OCI-LY1 (cell line): ENCODE data around the gene NDUFS8.

ENCODE experiments used
- H2AFZ ChIP-seq: fragments of 200-600 bp; sonication (generic), shearing (Covaris generic); 2 replicates; pipeline ENCODE4 v1.6.0; 2014; ENCODE audit warnings: antibody characterized with exemption, mild to moderate bottlenecking, low read length
- H3F3A ChIP-seq: fragments of 200-600 bp; sonication (generic), shearing (Covaris generic); 2 replicates; pipeline ENCODE4 v1.6.0; 2014; ENCODE audit warnings: mild to moderate bottlenecking, antibody characterized with exemption, low read length, moderate library complexity; ENCODE audit not compliant: insufficient read depth
- H3K27ac ChIP-seq: fragments of 200-600 bp; sonication (generic); 2 replicates; pipeline ENCODE4 v1.5.1; 2014; ENCODE audit warnings: low read length, mixed run types, mild to moderate bottlenecking, low read depth; ENCODE audit not compliant: poor library complexity, severe bottlenecking
- H3K27me3 ChIP-seq: fragments of 200-600 bp; sonication (generic); 2 replicates; pipeline ENCODE4 v1.6.0; 2014; ENCODE audit warnings: antibody characterized with exemption, mild to moderate bottlenecking, low read length, moderate library complexity; ENCODE audit not compliant: insufficient read depth
- H3K36me3 ChIP-seq: fragments of 200-600 bp; sonication (generic); 2 replicates; pipeline ENCODE4 v1.6.1; 2014; ENCODE audit warnings: mild to moderate bottlenecking, antibody characterized with exemption, low read length, moderate library complexity, mixed read lengths; ENCODE audit not compliant: insufficient read depth
- H3K4me1 ChIP-seq: fragments of 200-600 bp; sonication (generic); 2 replicates; pipeline ENCODE4 v1.5.1; 2014; ENCODE audit warnings: mild to moderate bottlenecking, low read length, moderate library complexity; ENCODE audit not compliant: insufficient read depth, severe bottlenecking
- H3K4me2 ChIP-seq: fragments of 200-600 bp; sonication (generic), shearing (Covaris generic); 2 replicates; pipeline ENCODE4 v1.6.1; 2014; ENCODE audit warnings: low read length
- H3K4me3 ChIP-seq: fragments of 200-600 bp; sonication (generic); 2 replicates; pipeline ENCODE4 v1.5.1; 2014; ENCODE audit warnings: low read length, low read depth, mild to moderate bottlenecking, mixed read lengths; ENCODE audit not compliant: poor library complexity, severe bottlenecking
- H3K79me2 ChIP-seq: fragments of 200-600 bp; shearing (Covaris generic); 2 replicates; pipeline ENCODE4 v1.6.1; 2016; ENCODE audit warnings: mixed run types, low read length, mixed read lengths; ENCODE audit not compliant: insufficient read depth
- H3K9ac ChIP-seq: fragments of 200-600 bp; sonication (generic), shearing (Covaris generic); 2 replicates; pipeline ENCODE4 v1.6.1; 2014; ENCODE audit warnings: mild to moderate bottlenecking, low read length, mixed read lengths
- H3K9me2 ChIP-seq: fragments of 200-600 bp; sonication (generic), shearing (Covaris generic); 2 replicates; pipeline ENCODE4 v1.6.1; 2014; ENCODE audit warnings: low read depth, mild to moderate bottlenecking, low read length, mixed read lengths
- H3K9me3 ChIP-seq: fragments of 200-600 bp; shearing (Covaris generic); 2 replicates; pipeline ENCODE4 v1.6.1; 2014; ENCODE audit warnings: low read length, mixed read lengths
- H4K20me1 ChIP-seq: fragments of 200-600 bp; sonication (generic), shearing (Covaris generic); 2 replicates; pipeline ENCODE4 v1.6.0; 2016; ENCODE audit warnings: mild to moderate bottlenecking, low read length; ENCODE audit not compliant: insufficient read depth
- EZH2 ChIP-seq: fragments of 200-600 bp; sonication (generic), shearing (Covaris generic); IDR thresholded peaks from 2 replicates; pipeline ENCODE4 v1.8.0; 2017; ENCODE audit warnings: borderline replicate concordance, mixed run types, mild to moderate bottlenecking, antibody characterized with exemption, low read length, moderate library complexity, mixed read lengths
- TF ChIP-seq, protein P1 (sequence below): fragments of 200-600 bp; sonication (generic), shearing (Covaris generic); IDR thresholded peaks from 2 replicates; pipeline ENCODE4 v1.5.1; 2017; ENCODE audit warnings: mild to moderate bottlenecking, antibody characterized with exemption, low read length, moderate library complexity, mixed read lengths

Gene NDUFS8

DNA sequence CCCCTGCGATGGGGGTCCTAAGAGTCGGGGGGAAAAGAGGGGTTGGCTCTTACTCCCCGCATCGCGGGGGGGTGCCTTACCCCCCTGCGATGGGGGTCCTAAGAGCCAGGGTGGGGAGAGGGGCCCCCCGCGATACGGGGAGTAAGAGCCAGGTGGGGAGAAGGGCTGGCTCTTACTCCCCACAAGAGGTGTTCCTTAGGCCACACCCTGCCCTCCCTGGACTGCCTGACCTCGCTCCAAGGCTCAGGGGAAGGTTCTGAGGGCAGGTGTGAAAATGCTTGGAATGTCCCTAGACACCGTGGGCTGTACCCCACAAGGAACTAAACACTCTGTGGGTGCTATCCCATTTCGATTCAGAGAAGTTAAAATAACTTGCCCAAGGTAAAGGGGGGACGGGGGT is 34.4 kb upstream of the NDUFS8 start:
- TF ChIP-seq EZH2, result no peak
- H3K9me2 ChIP-seq, result no peaks in the 10 kb centered on the region
- H3K27me3 ChIP-seq, result no peaks in the 10 kb centered on the region
- H3K9ac ChIP-seq, result no peak overlapping the region
- H3K27ac ChIP-seq, result no peak overlapping the region
- H3K4me2 ChIP-seq, result no peak overlapping the region
- no peak overlapping the region for H2AFZ ChIP-seq
- H3K4me1 ChIP-seq, result peaks cover 17% of the 10 kb centered on the region
- H3K36me3 ChIP-seq, result peaks cover 9% of the 10 kb centered on the region; the same call in 1 of the 2 replicates
- no peaks in the 10 kb centered on the region for H4K20me1 ChIP-seq
- no peaks in the 10 kb centered on the region for H3K79me2 ChIP-seq
- no peaks in the 10 kb centered on the region; the same call in 1 of the 2 replicates for H3F3A ChIP-seq
- H3K9me3 ChIP-seq, result no peaks in the 10 kb centered on the region
- no peak overlapping the region for H3K4me3 ChIP-seq

DNA sequence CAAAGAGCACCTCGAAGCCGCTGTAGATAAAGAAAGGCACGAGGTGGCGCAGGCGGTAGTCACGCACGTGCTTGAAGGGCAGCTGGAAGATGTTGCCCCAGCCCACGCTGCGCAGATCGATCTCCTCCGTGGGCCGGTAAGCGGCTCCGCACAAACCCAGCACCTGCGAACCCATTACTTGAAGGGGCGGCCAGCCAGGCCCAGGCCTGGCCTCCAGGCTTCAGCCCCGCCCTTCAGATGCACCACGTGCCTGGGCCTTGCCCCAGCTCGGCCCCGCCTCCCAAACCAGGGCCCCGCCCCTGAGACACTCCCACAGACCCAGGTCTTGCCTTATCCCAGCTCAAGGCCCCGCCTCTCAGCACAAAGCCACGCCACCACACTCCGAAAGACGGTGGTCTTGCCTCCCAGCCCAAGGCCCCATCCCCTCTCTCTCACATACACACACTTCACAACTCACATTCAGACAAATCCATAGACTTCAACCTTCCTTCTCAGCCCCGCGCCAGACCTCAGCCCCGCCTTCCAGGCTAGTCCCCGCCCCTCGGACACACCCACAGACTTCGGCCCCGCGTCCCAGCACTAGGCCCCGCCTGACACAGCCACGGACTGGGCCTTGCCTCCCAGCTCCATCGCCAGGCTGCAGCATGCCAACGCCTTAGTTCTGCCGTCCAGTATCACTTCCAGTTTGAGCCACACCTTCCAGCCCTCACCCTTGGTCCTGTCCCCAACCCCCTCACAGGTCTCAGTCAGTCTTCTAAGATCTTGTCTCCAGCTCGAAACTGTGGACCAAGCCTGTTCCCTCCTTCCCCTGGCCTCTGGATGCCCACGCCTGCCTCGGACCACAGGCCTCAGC is 33.6 kb upstream of the NDUFS8 start:
- Histone ChIP-seq H3K36me3 (peaks cover 9% of the 10 kb centered on the region; the same call in 1 of the 2 replicates), H3K4me3 (peak overlapping the region; percentile 41), H3K9me2 (no peaks in the 10 kb centered on the region), H3K27ac (no peak overlapping the region), H3K9ac (no peak overlapping the region), H3K4me2 (peak overlapping the region; percentile 46), H3K79me2 (no peaks in the 10 kb centered on the region), H3K4me1 (peaks cover 19% of the 10 kb centered on the region), H2AFZ (no peak overlapping the region), H3F3A (no peaks in the 10 kb centered on the region; the same call in 1 of the 2 replicates), H4K20me1 (no peaks in the 10 kb centered on the region), H3K9me3 (no peaks in the 10 kb centered on the region), H3K27me3 (no peaks in the 10 kb centered on the region)
- no peak for TF ChIP-seq EZH2
- TF ChIP-seq, protein P1, sequence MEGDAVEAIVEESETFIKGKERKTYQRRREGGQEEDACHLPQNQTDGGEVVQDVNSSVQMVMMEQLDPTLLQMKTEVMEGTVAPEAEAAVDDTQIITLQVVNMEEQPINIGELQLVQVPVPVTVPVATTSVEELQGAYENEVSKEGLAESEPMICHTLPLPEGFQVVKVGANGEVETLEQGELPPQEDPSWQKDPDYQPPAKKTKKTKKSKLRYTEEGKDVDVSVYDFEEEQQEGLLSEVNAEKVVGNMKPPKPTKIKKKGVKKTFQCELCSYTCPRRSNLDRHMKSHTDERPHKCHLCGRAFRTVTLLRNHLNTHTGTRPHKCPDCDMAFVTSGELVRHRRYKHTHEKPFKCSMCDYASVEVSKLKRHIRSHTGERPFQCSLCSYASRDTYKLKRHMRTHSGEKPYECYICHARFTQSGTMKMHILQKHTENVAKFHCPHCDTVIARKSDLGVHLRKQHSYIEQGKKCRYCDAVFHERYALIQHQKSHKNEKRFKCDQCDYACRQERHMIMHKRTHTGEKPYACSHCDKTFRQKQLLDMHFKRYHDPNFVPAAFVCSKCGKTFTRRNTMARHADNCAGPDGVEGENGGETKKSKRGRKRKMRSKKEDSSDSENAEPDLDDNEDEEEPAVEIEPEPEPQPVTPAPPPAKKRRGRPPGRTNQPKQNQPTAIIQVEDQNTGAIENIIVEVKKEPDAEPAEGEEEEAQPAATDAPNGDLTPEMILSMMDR, result no peak

DNA sequence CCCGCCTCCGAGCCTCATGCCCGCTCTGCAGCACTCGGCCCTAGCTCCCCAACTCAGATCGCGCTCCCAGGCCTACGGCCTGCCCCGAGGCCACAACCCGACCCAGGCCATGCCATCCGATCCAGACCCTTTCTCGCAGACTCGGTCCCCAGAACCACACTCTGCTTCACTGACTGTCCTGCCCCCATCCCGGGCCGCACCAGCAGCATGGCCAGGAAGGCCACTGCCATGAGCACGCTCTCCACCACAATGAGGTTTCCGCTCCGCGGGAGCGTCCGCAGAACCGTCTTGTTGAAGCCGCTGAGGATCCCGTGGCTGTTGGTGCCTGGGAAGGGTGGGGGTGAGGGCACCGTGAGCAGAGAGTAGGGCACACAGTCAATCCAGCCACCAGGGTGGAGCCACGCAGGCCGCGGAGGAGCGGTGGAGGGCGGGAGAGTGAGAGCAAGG is 33.0 kb upstream of the NDUFS8 start:
- no peak overlapping the region for H3K9ac ChIP-seq
- H3K4me1 ChIP-seq, result peaks cover 26% of the 10 kb centered on the region
- H3K9me3 ChIP-seq, result no peaks in the 10 kb centered on the region
- peak overlapping the region; percentile 47 for H3K27ac ChIP-seq
- TF ChIP-seq, protein P1, result no peak
- no peak for TF ChIP-seq EZH2
- peaks cover 9% of the 10 kb centered on the region; the same call in 1 of the 2 replicates for H3K36me3 ChIP-seq
- no peaks in the 10 kb centered on the region for H3K9me2 ChIP-seq
- no peaks in the 10 kb centered on the region for H3K27me3 ChIP-seq
- peaks cover 5% of the 10 kb centered on the region for H3F3A ChIP-seq
- H3K79me2 ChIP-seq, result no peaks in the 10 kb centered on the region
- no peak overlapping the region for H3K4me3 ChIP-seq
- H3K4me2 ChIP-seq, result no peak overlapping the region
- H2AFZ ChIP-seq, result no peak overlapping the region
- no peaks in the 10 kb centered on the region for H4K20me1 ChIP-seq
